ENCODE results near the gene SUSD4. TPM values are rescaled to one million over a fixed set of nuclear protein-coding genes. Genes with fewer than 3 reads are reported as not detected.

Gene SUSD4
- total RNA-seq, 2 experiments from 2014 or later: 0.18 to 0.23 TPM

DNA sequence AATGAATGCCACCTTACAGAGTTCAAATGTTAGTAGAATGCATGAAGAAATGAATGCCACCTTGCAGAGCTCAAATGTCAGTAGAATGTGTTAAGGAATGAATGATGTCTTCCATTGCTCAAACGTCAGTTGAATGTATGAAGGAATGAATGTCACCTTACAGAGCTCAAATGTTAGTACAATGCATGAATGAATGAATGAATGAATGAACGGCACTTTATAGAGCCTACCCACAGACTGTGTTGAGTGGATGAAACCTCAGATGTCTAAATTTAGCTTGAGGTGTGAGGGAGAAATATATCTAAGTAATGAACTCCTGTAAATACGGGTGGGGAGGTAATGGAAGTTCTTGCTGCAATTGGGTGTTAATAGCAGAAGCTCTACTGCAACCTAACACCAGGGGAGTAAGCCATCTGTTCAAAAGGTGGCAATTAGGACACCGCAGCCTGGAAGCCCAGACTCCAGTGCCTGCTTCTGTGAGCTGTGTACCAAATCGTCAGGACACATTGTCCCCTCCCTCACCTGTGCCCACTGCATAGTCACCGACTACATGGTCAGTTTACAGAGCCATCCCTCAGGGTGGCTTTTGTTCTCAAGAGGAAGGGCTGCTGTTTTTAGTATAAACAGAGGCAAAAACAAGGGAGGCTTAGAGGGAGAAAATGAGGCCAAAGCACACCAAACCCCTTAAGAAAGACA is 26.7 kb downstream of the SUSD4 start:
- POLR2A ChIA-PET: no interaction called here

DNA sequence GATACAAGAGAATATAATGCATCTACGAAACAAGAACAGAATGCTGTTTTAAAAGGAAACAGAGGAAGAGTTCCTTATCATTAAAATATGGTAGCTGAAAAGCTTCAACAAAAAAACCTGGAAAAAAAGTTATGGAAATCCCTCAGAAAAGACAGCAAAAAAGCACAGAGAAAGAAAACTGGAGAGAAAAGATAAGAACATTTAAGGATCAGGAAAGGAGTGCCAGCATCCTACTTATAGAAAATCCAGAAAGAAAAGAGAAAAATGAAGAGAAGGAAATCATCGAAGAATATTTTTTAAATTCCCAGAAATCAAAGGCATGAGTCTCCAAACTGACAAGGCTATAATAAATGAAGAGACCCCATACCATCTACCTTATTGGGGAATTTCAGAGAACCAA is 29.8 kb downstream of the SUSD4 start:
- DNase-seq: no peak
- Mint-ChIP-seq H3K27me3 (ENCODE audit: low read depth) (peaks cover 3% of the 10 kb centered on the region), H3K27ac (no peak overlapping the region), H3K4me3 (no peak overlapping the region), H3K4me1 (ENCODE audit: low read depth) (no peaks in the 10 kb centered on the region), H3K9me3 (ENCODE audit: insufficient read depth) (no peaks in the 10 kb centered on the region), H3K36me3 (ENCODE audit: low read depth) (no peaks in the 10 kb centered on the region)
- CTCF ChIA-PET: no interaction called here
- ATAC-seq: no peak
- POLR2A ChIA-PET: no interaction called here

More for the DNA sequence above, 26.7 kb downstream of the SUSD4 start:
- CTCF ChIA-PET: interaction anchor here (0.5 to 1.6 kb wide), 3 partner anchors 87 to 539 kb away, joined by 3 to 6 read pairs (median 4); no protein-coding TSS in a partner anchor
- no peak overlapping the region for H3K27ac Mint-ChIP-seq
- H3K4me1 Mint-ChIP-seq (ENCODE audit: low read depth): no peaks in the 10 kb centered on the region
- H3K27me3 Mint-ChIP-seq (ENCODE audit: low read depth): no peaks in the 10 kb centered on the region
- ATAC-seq: no peak
- no peak for DNase-seq
- no peak overlapping the region for H3K4me3 Mint-ChIP-seq
- no peaks in the 10 kb centered on the region for H3K36me3 Mint-ChIP-seq (ENCODE audit: low read depth)
- H3K9me3 Mint-ChIP-seq (ENCODE audit: insufficient read depth): no peaks in the 10 kb centered on the region

DNA sequence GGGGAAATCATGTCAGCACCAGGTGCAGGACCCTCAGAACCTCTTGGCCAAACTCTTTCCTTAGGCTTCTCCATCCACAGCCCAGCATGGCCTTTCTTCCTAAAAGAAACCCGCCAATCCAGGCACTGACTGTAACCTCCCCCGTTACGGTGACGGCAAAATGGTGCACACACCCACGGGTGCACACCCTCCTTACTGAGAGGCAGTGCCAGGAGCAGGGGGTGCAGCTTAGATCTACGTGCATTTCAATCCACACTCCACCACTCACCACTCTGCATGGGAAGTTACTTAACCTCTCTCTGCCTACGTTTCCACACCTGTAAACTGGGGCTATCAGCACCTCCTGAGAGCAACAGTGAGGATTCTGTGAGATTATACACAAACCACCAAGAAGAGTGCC is 31.0 kb downstream of the SUSD4 start:
- DNase-seq: no peak

DNA sequence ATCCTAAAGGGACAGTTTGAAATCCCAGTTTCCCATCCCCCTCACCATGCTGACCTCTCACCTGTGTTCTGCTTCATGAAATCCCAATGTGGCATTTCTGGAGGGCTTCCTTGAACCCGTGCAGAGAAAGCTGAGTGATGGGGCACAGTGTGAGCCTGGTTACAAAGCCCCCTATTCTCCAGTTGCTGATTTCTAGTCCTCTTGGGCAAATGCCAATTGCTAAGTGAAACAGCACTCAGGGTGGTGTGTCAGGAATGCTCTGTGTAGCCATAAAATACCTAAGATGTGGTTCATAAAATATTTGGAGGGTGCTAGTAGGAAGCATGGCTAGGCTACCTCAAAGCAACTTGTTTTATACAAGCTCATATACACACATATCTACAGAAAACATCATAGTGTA is 32.0 kb downstream of the SUSD4 start:
- CTCF ChIA-PET: interaction anchor here (1.2 kb wide), 1 partner anchor 171 kb away, joined by 3 read pairs; no protein-coding TSS in a partner anchor
- no peak overlapping the region for H3K4me3 Mint-ChIP-seq
- H3K27ac Mint-ChIP-seq: no peak overlapping the region
- H3K9me3 Mint-ChIP-seq (ENCODE audit: insufficient read depth): no peaks in the 10 kb centered on the region
- ATAC-seq: no peak
- no peaks in the 10 kb centered on the region for H3K4me1 Mint-ChIP-seq (ENCODE audit: low read depth)
- DNase-seq: no peak
- POLR2A ChIA-PET: no interaction called here
- peaks cover 6% of the 10 kb centered on the region for H3K27me3 Mint-ChIP-seq (ENCODE audit: low read depth)
- no peaks in the 10 kb centered on the region for H3K36me3 Mint-ChIP-seq (ENCODE audit: low read depth)

More for the DNA sequence above, 31.0 kb downstream of the SUSD4 start:
- no peak overlapping the region for H3K27ac Mint-ChIP-seq
- ChIA-PET CTCF (no interaction called here), POLR2A (no interaction called here)
- ATAC-seq: no peak
- H3K4me1 Mint-ChIP-seq (ENCODE audit: low read depth): no peaks in the 10 kb centered on the region
- no peak overlapping the region for H3K4me3 Mint-ChIP-seq
- H3K9me3 Mint-ChIP-seq (ENCODE audit: insufficient read depth): no peaks in the 10 kb centered on the region
- peaks cover 4% of the 10 kb centered on the region for H3K27me3 Mint-ChIP-seq (ENCODE audit: low read depth)
- H3K36me3 Mint-ChIP-seq (ENCODE audit: low read depth): no peaks in the 10 kb centered on the region

DNA sequence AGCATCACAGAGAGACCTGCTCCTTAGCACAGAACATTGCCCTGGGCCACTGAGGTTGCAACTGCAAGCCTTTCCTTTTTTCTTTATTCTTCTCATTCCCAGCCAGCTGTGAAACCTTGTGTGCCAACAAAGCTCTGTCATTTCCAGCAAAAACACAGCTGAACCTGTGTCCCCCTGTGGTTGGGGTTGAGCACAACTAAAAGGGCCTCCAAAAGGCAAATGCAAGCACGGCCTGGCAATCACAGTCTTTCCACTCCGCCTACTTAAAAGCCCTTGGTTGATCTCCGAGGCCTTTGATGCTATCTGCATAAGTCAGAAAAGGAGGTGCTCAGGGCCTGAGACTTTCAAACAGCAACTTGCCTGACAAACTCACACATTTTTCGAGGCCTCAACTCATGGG is 32.7 kb downstream of the SUSD4 start:
- ChIA-PET CTCF (interaction anchor here (1.2 kb wide), 1 partner anchor 170 kb away, joined by 3 read pairs; no protein-coding TSS in a partner anchor), POLR2A (no interaction called here)
- Mint-ChIP-seq H3K9me3 (ENCODE audit: insufficient read depth) (no peaks in the 10 kb centered on the region), H3K4me1 (ENCODE audit: low read depth) (no peaks in the 10 kb centered on the region), H3K27ac (no peak overlapping the region), H3K27me3 (ENCODE audit: low read depth) (peaks cover 6% of the 10 kb centered on the region), H3K4me3 (no peak overlapping the region), H3K36me3 (ENCODE audit: low read depth) (no peaks in the 10 kb centered on the region)
- ATAC-seq (no peak), DNase-seq (no peak)

DNA sequence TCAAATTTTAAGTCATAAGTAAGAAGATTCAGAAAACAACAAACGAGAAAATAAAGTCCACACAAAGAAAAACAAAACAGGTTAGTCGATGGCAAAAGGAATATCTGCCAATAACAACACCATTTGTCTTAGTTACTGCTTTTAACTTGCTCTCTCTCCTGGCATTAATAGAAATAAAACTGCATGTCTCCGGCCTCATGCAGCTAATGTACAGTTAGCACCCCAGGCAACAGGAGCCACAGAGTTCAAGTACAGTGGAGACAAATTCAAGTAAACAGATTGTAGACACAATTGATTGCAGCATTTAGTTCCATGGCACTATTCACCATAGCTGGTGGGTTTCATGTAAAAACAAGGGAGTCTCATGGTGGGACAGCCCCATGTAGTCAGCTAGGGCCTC is 33.5 kb downstream of the SUSD4 start:
- ChIA-PET CTCF (no interaction called here), POLR2A (no interaction called here)
- Mint-ChIP-seq H3K9me3 (ENCODE audit: insufficient read depth) (no peaks in the 10 kb centered on the region), H3K27me3 (ENCODE audit: low read depth) (peaks cover 8% of the 10 kb centered on the region), H3K4me1 (ENCODE audit: low read depth) (no peaks in the 10 kb centered on the region), H3K4me3 (no peak overlapping the region), H3K36me3 (ENCODE audit: low read depth) (no peaks in the 10 kb centered on the region), H3K27ac (no peak overlapping the region)
- no peak for DNase-seq
- no peak for ATAC-seq

DNA sequence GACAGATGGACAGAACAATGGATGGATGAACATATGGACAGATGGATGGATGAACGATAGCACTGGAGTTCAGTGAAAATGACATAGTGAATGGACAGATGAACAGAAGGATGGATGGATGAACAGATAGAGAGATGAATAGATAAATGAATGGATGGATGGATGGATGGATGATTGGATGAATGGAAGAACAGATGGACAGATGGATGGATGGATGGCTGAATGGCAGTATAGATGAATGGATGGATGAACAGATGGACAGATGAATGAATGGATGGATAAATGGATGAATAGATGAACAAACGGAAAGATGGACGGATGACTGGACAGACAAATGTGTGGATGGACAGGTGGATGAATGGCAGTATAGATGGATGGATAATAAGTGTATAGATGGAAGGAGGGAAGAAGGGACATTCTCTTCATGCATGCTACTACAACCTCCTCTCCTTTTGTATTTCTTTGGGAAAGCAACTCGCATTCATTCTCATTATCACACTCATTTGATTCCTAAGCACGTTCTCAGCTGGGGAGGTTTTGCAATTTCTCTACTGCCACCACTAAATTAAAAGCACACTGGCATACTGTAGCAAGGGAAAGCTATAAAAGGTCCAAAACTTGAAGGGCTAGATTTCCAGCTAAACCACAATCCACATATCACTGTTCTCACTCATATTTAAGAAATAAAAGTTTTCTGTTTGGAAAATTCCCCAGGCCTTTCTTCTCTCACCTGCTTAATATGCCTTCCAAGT is 34.1 kb downstream of the SUSD4 start:
- H3K36me3 Mint-ChIP-seq (ENCODE audit: low read depth): no peaks in the 10 kb centered on the region
- CTCF ChIA-PET: no interaction called here
- no peak overlapping the region for H3K4me3 Mint-ChIP-seq
- DNase-seq (no peak), ATAC-seq (no peak)
- no peaks in the 10 kb centered on the region for H3K4me1 Mint-ChIP-seq (ENCODE audit: low read depth)
- H3K27ac Mint-ChIP-seq: no peak overlapping the region
- no peaks in the 10 kb centered on the region for H3K9me3 Mint-ChIP-seq (ENCODE audit: insufficient read depth)
- POLR2A ChIA-PET: no interaction called here
- H3K27me3 Mint-ChIP-seq (ENCODE audit: low read depth): peaks cover 8% of the 10 kb centered on the region

DNA sequence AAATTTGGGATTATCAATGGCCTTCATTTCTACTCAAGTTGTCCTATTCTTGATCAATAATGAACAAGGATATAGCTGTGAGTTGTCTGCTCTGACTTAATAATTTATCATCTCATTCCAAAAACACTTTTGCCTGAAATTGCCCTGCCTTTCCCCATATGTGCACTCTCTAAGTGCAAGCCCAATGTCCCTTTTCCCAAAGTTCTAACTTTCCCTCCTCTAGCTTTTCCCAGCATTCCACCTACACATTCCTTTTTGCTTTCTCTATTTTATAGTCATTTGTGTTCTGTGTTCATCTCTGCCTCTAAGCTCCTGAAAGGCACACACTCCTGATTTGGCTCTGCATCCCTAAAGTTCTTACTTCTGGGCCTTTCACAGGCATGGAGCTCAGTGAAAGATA is 34.7 kb downstream of the SUSD4 start:
- ATAC-seq: no peak
- Mint-ChIP-seq H3K27me3 (ENCODE audit: low read depth) (peaks cover 8% of the 10 kb centered on the region), H3K36me3 (ENCODE audit: low read depth) (no peaks in the 10 kb centered on the region), H3K4me1 (ENCODE audit: low read depth) (peaks cover 2% of the 10 kb centered on the region), H3K9me3 (ENCODE audit: insufficient read depth) (no peaks in the 10 kb centered on the region), H3K27ac (no peak overlapping the region), H3K4me3 (no peak overlapping the region)
- POLR2A ChIA-PET: no interaction called here
- CTCF ChIA-PET: no interaction called here
- DNase-seq: no peak

DNA sequence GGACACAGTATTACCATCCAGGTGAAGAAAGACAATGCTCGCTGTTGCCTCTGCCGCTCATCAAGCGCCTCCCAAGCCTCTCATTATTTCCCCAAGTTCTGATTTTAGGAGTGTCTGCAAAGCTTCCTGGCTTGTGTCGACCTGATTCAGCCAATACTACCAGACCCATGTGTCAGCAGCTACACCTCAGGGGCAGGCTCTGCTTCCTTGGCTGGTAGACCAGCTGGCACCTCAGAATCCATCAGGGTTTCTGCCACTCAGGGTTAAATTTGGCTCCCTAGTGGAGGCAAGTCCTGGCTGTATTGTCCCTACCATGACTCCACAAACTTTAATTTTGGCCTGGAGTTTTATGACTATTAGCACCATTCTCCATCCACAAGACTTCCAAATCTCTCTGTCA is 35.4 kb downstream of the SUSD4 start:
- Mint-ChIP-seq H3K9me3 (ENCODE audit: insufficient read depth) (no peaks in the 10 kb centered on the region), H3K27ac (no peak overlapping the region), H3K27me3 (ENCODE audit: low read depth) (peaks cover 8% of the 10 kb centered on the region), H3K4me3 (no peak overlapping the region), H3K36me3 (ENCODE audit: low read depth) (no peaks in the 10 kb centered on the region), H3K4me1 (ENCODE audit: low read depth) (peaks cover 9% of the 10 kb centered on the region)
- ChIA-PET POLR2A (no interaction called here), CTCF (no interaction called here)
- DNase-seq (no peak), ATAC-seq (no peak)

DNA sequence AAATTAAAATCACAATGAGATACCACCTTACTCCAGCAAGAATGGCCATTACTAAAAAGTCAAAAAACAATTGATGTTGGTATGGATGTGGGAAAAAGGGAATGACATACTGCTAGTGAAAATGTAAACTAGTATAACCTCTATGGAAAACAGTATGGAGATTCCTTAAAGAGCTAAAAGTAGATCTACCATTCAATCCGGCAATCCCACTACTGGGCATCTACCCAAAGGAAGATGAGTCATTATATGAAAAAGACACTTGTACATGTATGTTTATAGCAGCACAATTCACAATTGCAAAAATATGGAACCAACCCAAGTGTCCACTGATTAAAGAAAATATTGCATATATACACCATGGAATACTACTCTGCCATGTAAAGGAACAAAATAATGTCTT is 37.2 kb downstream of the SUSD4 start:
- Mint-ChIP-seq H3K27me3 (ENCODE audit: low read depth) (peaks cover 8% of the 10 kb centered on the region), H3K9me3 (ENCODE audit: insufficient read depth) (no peaks in the 10 kb centered on the region), H3K4me1 (ENCODE audit: low read depth) (peaks cover 18% of the 10 kb centered on the region), H3K27ac (no peak overlapping the region), H3K4me3 (no peak overlapping the region), H3K36me3 (ENCODE audit: low read depth) (no peaks in the 10 kb centered on the region)
- no peak for DNase-seq
- CTCF ChIA-PET: interaction anchor here (1.0 kb wide), 1 partner anchor 193 kb away, joined by 3 read pairs; no protein-coding TSS in a partner anchor
- POLR2A ChIA-PET: no interaction called here
- no peak for ATAC-seq

DNA sequence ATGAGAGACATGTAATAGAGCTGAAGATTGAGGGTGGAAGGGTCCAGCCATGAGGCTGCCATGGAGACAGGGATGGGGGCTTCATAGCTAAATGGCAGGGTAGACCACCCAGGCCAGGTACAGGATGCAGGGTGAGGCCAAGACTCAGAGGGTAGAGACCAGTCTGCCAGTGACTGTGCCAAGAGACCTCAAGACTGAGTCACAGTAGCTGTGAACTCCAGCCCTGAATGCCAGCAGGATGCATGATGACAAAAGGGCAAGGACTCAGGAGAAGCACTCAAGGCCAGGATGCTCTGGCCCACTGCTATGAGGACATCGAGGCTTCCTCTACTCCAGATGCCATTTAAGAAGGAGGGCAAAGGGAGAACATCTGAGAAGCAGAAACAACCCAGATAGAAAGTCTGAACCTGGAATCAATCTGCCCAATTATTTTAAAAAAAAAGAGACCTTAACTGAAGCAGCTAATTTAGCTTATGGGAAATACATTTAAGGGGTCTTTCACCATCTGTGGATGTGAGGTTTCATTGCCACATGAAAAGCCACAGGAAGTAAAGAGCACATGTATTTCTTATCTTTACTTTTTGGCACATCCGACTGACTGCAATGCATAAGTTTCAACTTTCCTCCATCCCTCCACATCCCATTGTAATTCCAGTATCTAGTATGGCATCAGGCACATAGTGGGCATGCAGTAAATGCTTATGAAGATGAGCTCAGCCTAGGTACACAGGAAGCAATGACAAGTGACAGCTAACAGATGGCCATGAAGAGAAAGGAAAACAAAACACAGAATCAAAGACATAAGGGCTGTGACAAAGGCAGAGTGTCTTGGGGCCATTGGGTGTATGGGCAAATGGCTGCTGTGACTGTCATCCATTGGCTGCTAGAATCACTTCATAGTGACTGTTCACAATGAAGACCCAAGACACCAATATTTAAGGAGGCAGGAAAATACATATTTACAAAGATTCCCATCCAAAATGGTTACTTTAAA is 40.2 kb downstream of the SUSD4 start:
- no peak for DNase-seq
- peaks cover 4% of the 10 kb centered on the region for H3K27me3 Mint-ChIP-seq (ENCODE audit: low read depth)
- H3K4me1 Mint-ChIP-seq (ENCODE audit: low read depth): peaks cover 18% of the 10 kb centered on the region
- ATAC-seq: no peak
- H3K9me3 Mint-ChIP-seq (ENCODE audit: insufficient read depth): no peaks in the 10 kb centered on the region
- no peak overlapping the region for H3K4me3 Mint-ChIP-seq
- POLR2A ChIA-PET: interaction anchor here (0.6 kb wide), 1 partner anchor 79 kb away, joined by 3 read pairs; no protein-coding TSS in a partner anchor
- H3K36me3 Mint-ChIP-seq (ENCODE audit: low read depth): no peaks in the 10 kb centered on the region
- H3K27ac Mint-ChIP-seq: peak overlapping the region; percentile 37
- CTCF ChIA-PET: interaction anchor here (0.8 to 2.0 kb wide), 3 partner anchors 20 to 200 kb away, joined by 3 to 7 read pairs (median 3); no protein-coding TSS in a partner anchor
